Measurements from ENCODE around the gene SLIT1. TPM values are rescaled to one million over a fixed set of nuclear protein-coding genes. Genes with fewer than 3 reads are reported as not detected.

Gene SLIT1
- total RNA-seq, 4 donors from 2014 or later, result 0.04 to 0.13 TPM; not detected in 2

DNA sequence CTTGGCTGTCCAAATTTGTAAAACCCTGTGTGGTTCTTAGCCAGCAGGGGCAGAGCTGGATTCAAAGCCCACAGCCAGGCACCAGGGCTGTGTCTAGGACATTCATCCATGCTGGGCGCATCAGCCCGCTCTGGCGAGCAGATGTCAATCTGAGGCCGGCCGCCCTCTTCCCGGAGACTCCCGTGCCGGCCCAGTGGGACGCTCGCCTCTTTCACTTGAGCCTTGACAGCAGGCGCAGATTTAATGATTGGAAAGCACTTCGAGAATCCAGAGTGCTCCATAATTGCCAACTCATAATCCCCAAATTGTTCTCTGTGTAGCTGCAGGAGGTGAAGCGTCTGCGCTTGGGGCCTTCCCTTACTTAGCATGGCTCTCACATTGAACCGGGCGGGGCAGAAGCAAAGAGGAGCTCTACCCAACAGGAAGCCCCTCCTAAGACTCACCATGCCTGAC is 36.7 kb downstream of the SLIT1 start:
- no peak overlapping the region for H3K4me3 ChIP-seq
- H3K27me3 ChIP-seq, result peaks cover 18% of the 10 kb centered on the region
- no peaks in the 10 kb centered on the region for H3K9me3 ChIP-seq
- no peaks in the 10 kb centered on the region for H3K36me3 ChIP-seq
- WGBS, 2 donors (ENCODE audit: low coverage in 1 of 2), result 90% methylated on average over 9 of the region's 16 CpGs; no CpG with 5 or more reads in 1 of the 2 donors
- TF ChIP-seq CTCF (IDR thresholded peaks at IDR 0.05) (no peak), EP300 (IDR thresholded peaks at IDR 0.05) (no peak), POLR2A (IDR thresholded peaks at IDR 0.05) (no peak), POLR2AphosphoS5 (IDR thresholded peaks at IDR 0.05) (no peak)
- no peak overlapping the region for H3K27ac ChIP-seq
- no peaks in the 10 kb centered on the region for H3K4me1 ChIP-seq
- no peak for ATAC-seq

GRCh38 chr10:97144297-97144696 is 41.5 kb downstream of the SLIT1 start:
- no peak overlapping the region for H3K4me3 ChIP-seq
- H3K4me1 ChIP-seq, result no peaks in the 10 kb centered on the region
- no peaks in the 10 kb centered on the region for H3K36me3 ChIP-seq
- 38 to 83% methylated on average over 1 of the region's 2 CpGs for WGBS, 2 donors (ENCODE audit: low coverage in 1 of 2)
- H3K27me3 ChIP-seq, result peaks cover 33% of the 10 kb centered on the region
- H3K27ac ChIP-seq, result no peak overlapping the region
- peaks cover 0 to 6% (median 0%) of the 10 kb centered on the region in 3 donors for H3K9me3 ChIP-seq
- ATAC-seq, result no peak
- TF ChIP-seq POLR2A (IDR thresholded peaks at IDR 0.05), result no peak
- no peak for TF ChIP-seq POLR2AphosphoS5 (IDR thresholded peaks at IDR 0.05)
- TF ChIP-seq EP300 (IDR thresholded peaks at IDR 0.05), result no peak
- no peak for TF ChIP-seq CTCF (IDR thresholded peaks at IDR 0.05)

DNA sequence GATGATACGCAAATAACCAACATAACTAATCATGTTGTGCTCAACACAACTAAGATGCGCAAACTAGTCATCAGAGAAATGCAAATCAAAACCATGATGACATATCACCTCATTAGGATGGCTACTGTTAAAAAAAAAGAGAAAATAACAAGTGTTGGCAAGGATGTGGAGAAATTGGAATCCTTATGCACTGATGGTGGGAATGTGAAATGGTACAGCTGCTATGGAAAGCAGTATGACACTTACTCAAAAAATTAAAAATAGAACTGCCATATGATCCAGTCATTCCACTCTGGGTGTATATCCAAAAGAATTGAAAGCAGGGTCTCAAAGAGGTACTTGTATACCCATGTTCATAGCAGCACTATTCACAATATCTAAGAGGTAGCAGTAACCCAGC is 42.9 kb downstream of the SLIT1 start:
- no peak for ATAC-seq
- TF ChIP-seq POLR2A (IDR thresholded peaks at IDR 0.05) (no peak), CTCF (IDR thresholded peaks at IDR 0.05) (no peak), EP300 (IDR thresholded peaks at IDR 0.05) (no peak), POLR2AphosphoS5 (IDR thresholded peaks at IDR 0.05) (no peak)
- Histone ChIP-seq H3K4me3 (no peak overlapping the region), H3K36me3 (no peaks in the 10 kb centered on the region), H3K27ac (no peak overlapping the region), H3K9me3 (peaks cover 0 to 6% (median 0%) of the 10 kb centered on the region in 3 donors), H3K27me3 (peaks cover 33% of the 10 kb centered on the region), H3K4me1 (no peaks in the 10 kb centered on the region)
- WGBS, 2 donors (ENCODE audit: low coverage in 1 of 2), result 92 to 100% methylated on average over 2 of the region's 2 CpGs

DNA sequence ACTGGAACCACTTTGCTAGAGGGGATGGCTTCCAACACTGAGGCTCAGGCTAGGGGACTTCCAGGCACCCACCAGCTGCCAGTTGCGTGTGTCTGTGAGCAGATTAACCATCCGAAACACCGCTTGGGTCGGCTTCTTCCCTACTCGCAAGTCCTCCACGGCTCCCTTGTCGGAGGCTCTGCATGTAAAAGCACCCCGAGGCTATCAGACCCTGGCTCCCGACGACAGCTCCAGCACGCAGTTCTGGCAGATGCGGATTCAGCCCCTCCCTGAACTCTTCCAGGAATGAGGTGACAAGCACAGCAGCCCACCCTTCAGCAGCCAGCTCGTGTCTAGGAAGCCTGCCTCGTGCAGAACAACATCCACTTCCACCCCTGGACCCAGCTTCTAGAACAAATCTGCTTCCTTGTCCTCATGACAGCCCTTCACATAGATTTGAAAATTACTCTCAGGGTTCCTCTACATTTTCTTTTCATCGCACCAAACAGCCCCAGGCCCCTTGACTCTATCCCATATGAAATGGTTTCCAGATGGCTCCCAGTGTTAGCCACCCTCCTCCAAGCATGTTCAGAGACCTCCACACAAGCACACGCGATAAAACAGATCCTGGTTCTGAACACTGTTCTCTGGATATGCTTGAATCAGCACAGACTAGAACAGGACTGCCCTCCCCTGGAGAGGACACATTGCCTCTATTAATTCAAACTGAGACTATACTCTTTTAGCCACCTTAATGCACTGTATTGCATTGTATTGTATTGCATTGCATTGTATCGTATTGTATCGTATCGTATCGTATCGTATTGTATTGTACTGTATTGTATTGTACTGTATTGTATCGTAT is 44.6 kb downstream of the SLIT1 start:
- H3K4me3 ChIP-seq, result no peak overlapping the region
- TF ChIP-seq CTCF (IDR thresholded peaks at IDR 0.05) (no peak), POLR2AphosphoS5 (IDR thresholded peaks at IDR 0.05) (no peak), POLR2A (IDR thresholded peaks at IDR 0.05) (no peak), EP300 (IDR thresholded peaks at IDR 0.05) (no peak)
- 70 to 81% methylated on average over 6 to 11 of the region's 23 CpGs for WGBS, 2 donors (ENCODE audit: low coverage in 1 of 2)
- peaks cover 0 to 6% (median 0%) of the 10 kb centered on the region in 3 donors for H3K9me3 ChIP-seq
- H3K36me3 ChIP-seq, result no peaks in the 10 kb centered on the region
- no peaks in the 10 kb centered on the region for H3K4me1 ChIP-seq
- H3K27me3 ChIP-seq, result peaks cover 33% of the 10 kb centered on the region
- H3K27ac ChIP-seq, result no peak overlapping the region
- no peak for ATAC-seq
